Stimulated activated CD8-positive, alpha-beta memory T cell treated with anti-CD3 and anti-CD28 coated beads, Interleukin-7, amount 100 ng/mL, for 1 hour (primary cell): ENCODE data around the gene EML6.

Source experiments
- DNase-seq, 2 donors: peaks; one replicate each; pipeline ENCODE4 v3.0.0-alpha.2; 2020; ENCODE audit warnings: low read depth in 2 of 2

Gene EML6

GRCh38 chr2:54912305-54912704, 188.8 kb downstream of the EML6 start:
- no peak for DNase-seq

- DNase-seq: no peak
Measured at GRCh38 chr2:54912893-54913292, 189.4 kb downstream of the EML6 start.

GRCh38 chr2:54914637-54915036, 191.2 kb downstream of the EML6 start:
- DNase-seq: no peak

- no peak for DNase-seq
Measured at GRCh38 chr2:54915101-54915500, 191.6 kb downstream of the EML6 start.

- DNase-seq: no peak
Measured at GRCh38 chr2:54916637-54917036, 193.2 kb downstream of the EML6 start.

GRCh38 chr2:54918647-54919280, 195.3 kb downstream of the EML6 start:
- DNase-seq: no peak

- DNase-seq: no peak
Measured at GRCh38 chr2:54920660-54921059, 197.2 kb downstream of the EML6 start.

GRCh38 chr2:54924121-54924520, 200.7 kb downstream of the EML6 start:
- no peak for DNase-seq

GRCh38 chr2:54925022-54925421, 201.6 kb downstream of the EML6 start:
- no peak for DNase-seq

GRCh38 chr2:54927085-54927750, 203.8 kb downstream of the EML6 start:
- no peak for DNase-seq

GRCh38 chr2:54927751-54928615, 204.5 kb downstream of the EML6 start:
- DNase-seq: no peak

- no peak for DNase-seq
Measured at GRCh38 chr2:54928719-54929118, 205.3 kb downstream of the EML6 start.

GRCh38 chr2:54931473-54931872, 208.0 kb downstream of the EML6 start:
- DNase-seq: no peak

GRCh38 chr2:54935389-54935788, 211.9 kb downstream of the EML6 start:
- no peak for DNase-seq

GRCh38 chr2:54936766-54937165, 213.3 kb downstream of the EML6 start:
- no peak for DNase-seq

GRCh38 chr2:54939446-54940118, 216.1 kb downstream of the EML6 start:
- DNase-seq: no peak

- no peak for DNase-seq
Measured at GRCh38 chr2:54940723-54941122, 217.3 kb downstream of the EML6 start.

- DNase-seq: no peak
Measured at GRCh38 chr2:54941248-54941984, 218.0 kb downstream of the EML6 start.

GRCh38 chr2:54942373-54942772, 218.9 kb downstream of the EML6 start:
- DNase-seq: peak; percentile 13 to 14

GRCh38 chr2:54944724-54945326, 221.4 kb downstream of the EML6 start:
- no peak for DNase-seq
